ENCODE measurements around the gene CLTC.
A peak's percentile ranks its signal among the peaks of the same experiment; 100 is the strongest.

The CLTC gene

GRCh38 chr17:59607817-59608403 is 11.8 kb upstream of the CLTC start:
- Mint-ChIP-seq H3K27me3 (ENCODE audit: low read depth) (no peaks in the 10 kb centered on the region), H3K4me1 (no peaks in the 10 kb centered on the region), H3K4me3 (no peak overlapping the region), H3K9me3 (no peaks in the 10 kb centered on the region), H3K36me3 (ENCODE audit: low read depth) (peaks cover 59% of the 10 kb centered on the region), H3K27ac (no peak overlapping the region)
- TF ChIP-seq, protein P1, sequence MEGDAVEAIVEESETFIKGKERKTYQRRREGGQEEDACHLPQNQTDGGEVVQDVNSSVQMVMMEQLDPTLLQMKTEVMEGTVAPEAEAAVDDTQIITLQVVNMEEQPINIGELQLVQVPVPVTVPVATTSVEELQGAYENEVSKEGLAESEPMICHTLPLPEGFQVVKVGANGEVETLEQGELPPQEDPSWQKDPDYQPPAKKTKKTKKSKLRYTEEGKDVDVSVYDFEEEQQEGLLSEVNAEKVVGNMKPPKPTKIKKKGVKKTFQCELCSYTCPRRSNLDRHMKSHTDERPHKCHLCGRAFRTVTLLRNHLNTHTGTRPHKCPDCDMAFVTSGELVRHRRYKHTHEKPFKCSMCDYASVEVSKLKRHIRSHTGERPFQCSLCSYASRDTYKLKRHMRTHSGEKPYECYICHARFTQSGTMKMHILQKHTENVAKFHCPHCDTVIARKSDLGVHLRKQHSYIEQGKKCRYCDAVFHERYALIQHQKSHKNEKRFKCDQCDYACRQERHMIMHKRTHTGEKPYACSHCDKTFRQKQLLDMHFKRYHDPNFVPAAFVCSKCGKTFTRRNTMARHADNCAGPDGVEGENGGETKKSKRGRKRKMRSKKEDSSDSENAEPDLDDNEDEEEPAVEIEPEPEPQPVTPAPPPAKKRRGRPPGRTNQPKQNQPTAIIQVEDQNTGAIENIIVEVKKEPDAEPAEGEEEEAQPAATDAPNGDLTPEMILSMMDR (IDR thresholded peaks at IDR 0.05; ENCODE audit: unreplicated experiment in 3 of 3), result peak in 1 of 3 experiments; percentile 16

GRCh38 chr17:59611503-59611902 is 8.2 kb upstream of the CLTC start:
- Mint-ChIP-seq H3K4me1 (peaks cover 4% of the 10 kb centered on the region), H3K36me3 (ENCODE audit: low read depth) (peaks cover 35% of the 10 kb centered on the region), H3K9me3 (no peaks in the 10 kb centered on the region), H3K27me3 (ENCODE audit: low read depth) (no peaks in the 10 kb centered on the region), H3K27ac (no peak overlapping the region), H3K4me3 (no peak overlapping the region)
- TF ChIP-seq, protein P1 (IDR thresholded peaks at IDR 0.05; ENCODE audit: unreplicated experiment in 3 of 3), result no peak

- H3K9me3 Mint-ChIP-seq, result no peaks in the 10 kb centered on the region
- peaks cover 26% of the 10 kb centered on the region for H3K4me1 Mint-ChIP-seq
- H3K36me3 Mint-ChIP-seq (ENCODE audit: low read depth), result peaks cover 4% of the 10 kb centered on the region
- H3K27me3 Mint-ChIP-seq (ENCODE audit: low read depth), result no peaks in the 10 kb centered on the region
- H3K4me3 Mint-ChIP-seq, result peak overlapping the region; percentile 6 to 71 (median 64)
- peak overlapping the region; percentile 99 to 100 (median 100) for H3K27ac Mint-ChIP-seq
- TF ChIP-seq, protein P1 (IDR thresholded peaks at IDR 0.05; ENCODE audit: unreplicated experiment in 3 of 3), result no peak
Observed at GRCh38 chr17:59616253-59616920, 3.3 kb upstream of the CLTC start.

DNA sequence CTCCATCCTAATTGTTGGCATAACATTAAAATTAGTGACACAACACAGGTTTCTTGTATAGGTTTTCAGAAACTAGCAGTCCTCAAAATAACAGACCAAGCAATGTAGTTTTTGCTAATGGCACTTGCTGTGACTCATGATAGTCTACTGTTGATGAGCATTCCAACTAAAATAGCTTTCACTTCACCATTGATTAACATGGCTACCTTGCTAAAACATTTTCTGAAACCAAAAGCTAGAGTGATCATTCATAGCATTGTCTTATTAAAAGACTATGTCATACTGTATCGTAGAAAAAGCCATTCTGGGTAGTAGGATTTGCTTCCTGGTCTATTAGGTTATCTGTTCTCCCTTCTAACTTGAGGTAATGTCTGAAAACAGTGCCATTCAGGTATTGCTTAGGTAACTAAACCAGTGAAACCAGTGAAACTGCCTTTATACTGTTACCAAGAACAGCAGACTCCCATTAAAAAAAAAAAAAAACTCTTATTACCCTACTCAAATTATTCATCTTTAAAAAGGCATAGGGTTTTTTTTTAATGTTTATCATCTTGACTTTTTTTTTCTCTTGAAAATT is 2.5 kb upstream of the CLTC start:
- Mint-ChIP-seq H3K36me3 (ENCODE audit: low read depth) (peaks cover 4% of the 10 kb centered on the region), H3K4me3 (peak overlapping the region; percentile 92 to 97 (median 96)), H3K27me3 (ENCODE audit: low read depth) (no peaks in the 10 kb centered on the region), H3K9me3 (no peaks in the 10 kb centered on the region), H3K4me1 (peaks cover 33% of the 10 kb centered on the region), H3K27ac (peak overlapping the region; percentile 99 to 100 (median 100))
- TF ChIP-seq, protein P1 (IDR thresholded peaks at IDR 0.05; ENCODE audit: unreplicated experiment in 3 of 3), result no peak

DNA sequence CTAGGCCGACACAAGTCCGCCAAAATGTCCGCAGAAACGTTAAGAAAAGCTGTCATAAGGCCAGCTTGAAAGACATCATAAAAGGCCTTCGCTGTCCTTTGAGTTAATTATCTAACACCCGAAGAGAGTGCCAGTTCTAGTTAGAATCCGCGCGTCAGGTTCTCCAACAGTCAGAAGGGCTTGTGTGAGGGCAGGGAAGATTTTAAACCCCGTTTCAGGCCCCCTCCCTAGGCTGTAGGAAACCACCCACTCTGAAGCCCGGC is 729 bp upstream of the CLTC start:
- peaks cover 2% of the 10 kb centered on the region for H3K36me3 Mint-ChIP-seq (ENCODE audit: low read depth)
- H3K27ac Mint-ChIP-seq, result peak overlapping the region; percentile 99 to 100 (median 100)
- H3K9me3 Mint-ChIP-seq, result no peaks in the 10 kb centered on the region
- peaks cover 42% of the 10 kb centered on the region for H3K4me1 Mint-ChIP-seq
- TF ChIP-seq, protein P1 (IDR thresholded peaks at IDR 0.05; ENCODE audit: unreplicated experiment in 3 of 3), result no peak
- H3K4me3 Mint-ChIP-seq, result peak overlapping the region; percentile 92 to 97 (median 96)
- H3K27me3 Mint-ChIP-seq (ENCODE audit: low read depth), result no peaks in the 10 kb centered on the region

GRCh38 chr17:59620064-59620359 is 317 bp downstream of the CLTC start:
- Mint-ChIP-seq H3K36me3 (ENCODE audit: low read depth) (peaks cover 4% of the 10 kb centered on the region), H3K27me3 (ENCODE audit: low read depth) (no peaks in the 10 kb centered on the region), H3K4me1 (peaks cover 44% of the 10 kb centered on the region), H3K9me3 (no peaks in the 10 kb centered on the region), H3K27ac (peak overlapping the region; percentile 99 to 100 (median 100)), H3K4me3 (peak overlapping the region; percentile 92 to 97 (median 96))
- TF ChIP-seq, protein P1 (IDR thresholded peaks at IDR 0.05; ENCODE audit: unreplicated experiment in 3 of 3), result no peak
